ENCODE measurements around the gene LYRM4.

LYRM4 gene

GRCh38 chr6:5205035-5205507 lies 55.7 kb downstream of the LYRM4 start:
- no peak for DNase-seq (ENCODE audit: low spot score)

- no peak for DNase-seq (ENCODE audit: low spot score)
Observed at GRCh38 chr6:5204376-5204775, 56.4 kb downstream of the LYRM4 start.

GRCh38 chr6:5203546-5203945 lies 57.2 kb downstream of the LYRM4 start:
- DNase-seq (ENCODE audit: low spot score) = no peak

GRCh38 chr6:5202941-5203340 lies 57.8 kb downstream of the LYRM4 start:
- no peak for DNase-seq (ENCODE audit: low spot score)

DNA sequence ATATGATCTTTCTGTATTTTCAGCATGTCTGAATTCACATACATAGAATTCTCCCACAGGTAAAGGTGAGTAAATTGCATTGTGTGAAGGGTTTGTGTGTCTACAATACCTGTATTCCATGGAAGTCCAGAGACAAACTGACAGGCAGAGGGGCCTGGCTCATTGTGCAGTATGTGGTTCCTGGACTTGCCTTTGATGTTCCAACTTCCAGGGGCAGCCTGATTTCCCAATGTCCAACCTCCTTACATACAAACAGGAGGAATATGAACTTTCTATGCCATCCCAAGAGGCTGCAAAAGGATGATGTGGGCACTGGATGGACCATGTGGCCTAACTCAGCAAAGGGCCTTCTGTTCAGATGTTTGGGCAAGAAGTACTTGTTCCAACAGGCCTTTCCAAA lies 58.5 kb downstream of the LYRM4 start:
- no peak for DNase-seq (ENCODE audit: low spot score)

DNA sequence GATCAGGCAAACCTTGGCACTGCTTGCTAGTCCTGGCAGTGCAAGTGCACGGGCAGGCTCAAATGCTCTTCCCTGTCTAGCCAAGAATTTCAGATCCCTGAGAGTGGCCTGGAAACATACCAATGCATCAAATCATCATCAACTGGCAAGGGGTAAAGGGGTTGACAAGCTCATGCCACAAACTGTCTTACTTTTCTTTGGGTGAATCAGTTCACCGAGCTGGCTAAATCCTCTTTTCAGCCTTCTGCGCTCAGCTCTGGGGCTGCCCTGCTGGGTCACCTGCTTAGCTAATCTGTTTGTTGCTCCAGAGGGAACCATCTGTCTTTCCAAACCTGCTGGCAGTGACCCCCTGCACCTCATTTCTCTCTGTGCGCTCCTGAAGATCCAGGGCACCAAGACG lies 59.5 kb downstream of the LYRM4 start:
- DNase-seq (ENCODE audit: low spot score) = no peak

GRCh38 chr6:5199702-5200101 lies 61.0 kb downstream of the LYRM4 start:
- DNase-seq (ENCODE audit: low spot score) = no peak

DNA sequence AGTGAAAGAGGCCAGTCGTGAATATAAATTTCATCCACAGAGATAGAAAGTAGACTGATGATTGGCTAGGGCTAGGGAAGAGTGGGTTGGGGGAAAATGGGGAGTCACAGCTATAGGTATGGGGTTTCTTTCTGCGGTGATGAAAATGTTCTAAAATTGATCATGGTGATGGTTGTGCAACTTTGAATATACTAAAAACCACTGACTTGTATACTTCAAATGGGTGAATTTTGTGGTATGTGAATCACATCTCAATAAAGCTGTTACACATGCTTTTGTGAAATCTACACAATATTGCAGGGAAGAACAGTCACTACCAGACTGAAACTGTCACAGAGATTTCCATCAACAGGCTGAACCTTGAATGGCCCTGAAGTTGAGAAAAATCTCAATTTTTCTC lies 61.5 kb downstream of the LYRM4 start:
- DNase-seq (ENCODE audit: low spot score) = no peak

- DNase-seq (ENCODE audit: low spot score) = no peak
Observed at GRCh38 chr6:5197084-5197483, 63.7 kb downstream of the LYRM4 start.

DNA sequence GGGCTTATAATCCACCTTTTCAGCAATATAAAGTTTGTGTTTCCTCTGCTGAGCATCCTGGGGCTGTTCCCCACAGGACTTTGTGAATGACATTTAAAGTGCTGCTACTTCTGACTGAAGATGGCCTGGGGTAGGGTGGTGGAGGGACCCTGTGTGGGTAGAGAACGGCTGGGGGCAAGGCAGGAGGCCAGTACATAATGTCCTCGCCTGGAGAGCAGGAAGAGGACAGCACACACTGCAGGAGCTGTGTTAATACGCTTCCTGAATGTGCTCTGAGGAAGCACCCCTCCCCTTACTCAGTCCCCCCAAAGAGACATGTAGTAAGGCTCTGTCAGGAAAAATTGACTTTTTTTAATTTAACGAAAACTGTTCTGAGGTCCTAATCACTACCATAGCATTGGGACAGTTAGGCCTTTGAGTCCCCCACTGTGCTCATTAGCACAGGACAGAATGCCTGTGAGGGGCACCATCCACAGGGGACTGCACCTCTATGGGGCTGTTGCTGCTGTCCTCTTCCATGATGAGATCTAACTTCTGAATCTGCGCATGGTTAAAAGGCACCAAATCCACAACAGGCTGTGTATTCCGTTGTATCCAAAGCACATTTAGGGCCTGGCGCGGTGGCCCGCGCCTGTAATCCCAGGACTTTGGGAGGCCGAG lies 68.5 kb downstream of the LYRM4 start:
- no peak for DNase-seq (ENCODE audit: low spot score)

DNA sequence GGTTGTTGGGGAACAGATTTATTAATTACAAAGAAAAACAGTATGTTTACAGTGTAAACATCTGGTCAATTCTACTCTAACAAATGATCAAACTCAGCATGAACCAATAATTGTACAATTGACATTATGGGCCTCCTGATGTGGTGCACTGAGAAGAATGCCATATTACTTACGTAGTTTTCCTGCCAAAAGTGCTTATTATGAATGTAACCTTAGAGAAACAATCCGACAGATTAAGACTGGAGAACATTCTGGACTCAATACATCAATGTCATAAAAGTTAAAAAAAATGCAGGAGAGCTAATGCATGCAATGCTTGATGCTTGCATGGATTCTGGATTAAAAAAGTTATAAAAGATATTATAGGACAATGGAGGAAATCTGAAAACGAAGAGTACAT lies 69.0 kb downstream of the LYRM4 start:
- DNase-seq (ENCODE audit: low spot score) = no peak

GRCh38 chr6:5191222-5191621 lies 69.5 kb downstream of the LYRM4 start:
- DNase-seq (ENCODE audit: low spot score) = no peak

GRCh38 chr6:5190507-5190906 lies 70.2 kb downstream of the LYRM4 start:
- no peak for DNase-seq (ENCODE audit: low spot score)

DNA sequence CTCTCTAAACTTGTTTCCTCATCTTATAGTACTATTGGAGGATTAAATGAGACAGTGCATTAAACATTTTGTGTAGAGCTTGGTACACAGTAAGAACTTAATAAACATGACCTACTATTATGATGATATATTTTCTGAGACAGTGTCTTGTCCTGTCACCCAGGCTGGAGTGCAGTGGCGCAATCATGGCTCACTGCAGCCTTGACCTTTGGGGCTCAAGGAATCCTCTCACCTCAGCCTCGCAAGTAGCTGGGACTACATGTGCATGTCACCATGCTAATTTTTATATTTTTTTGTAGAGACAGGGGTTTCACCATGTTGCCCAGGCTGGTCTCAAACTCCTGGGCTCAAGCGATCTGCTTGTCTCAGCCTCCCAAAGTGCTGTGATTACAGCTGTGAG lies 72.1 kb downstream of the LYRM4 start:
- DNase-seq (ENCODE audit: low spot score) = no peak

GRCh38 chr6:5184878-5185277 lies 75.9 kb downstream of the LYRM4 start:
- DNase-seq (ENCODE audit: low spot score) = no peak

GRCh38 chr6:5184218-5184617 lies 76.5 kb downstream of the LYRM4 start:
- no peak for DNase-seq (ENCODE audit: low spot score)

- no peak for DNase-seq (ENCODE audit: low spot score)
Observed at GRCh38 chr6:5181510-5182317, 79.0 kb downstream of the LYRM4 start.

DNA sequence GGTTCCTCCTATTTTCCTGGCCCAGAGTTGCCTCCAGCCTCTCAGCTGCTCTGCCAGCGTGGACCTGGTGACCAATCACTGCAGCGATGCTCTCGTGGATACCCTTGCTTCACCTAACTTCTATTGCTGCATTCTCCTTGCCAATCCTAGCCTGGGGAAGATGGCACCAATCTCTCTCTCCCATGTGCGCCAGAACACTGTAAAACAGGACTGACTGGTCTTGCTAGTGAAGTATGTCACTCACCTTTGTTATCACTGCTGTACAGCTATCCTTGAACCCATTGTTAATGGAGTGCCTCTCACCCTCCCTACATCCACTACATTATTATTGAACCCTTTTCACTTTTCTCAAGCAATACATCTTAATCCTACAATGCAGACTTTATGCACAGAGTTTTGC lies 80.1 kb downstream of the LYRM4 start:
- DNase-seq (ENCODE audit: low spot score) = no peak

GRCh38 chr6:5179917-5180316 lies 80.8 kb downstream of the LYRM4 start:
- no peak for DNase-seq (ENCODE audit: low spot score)

- no peak for DNase-seq (ENCODE audit: low spot score)
Observed at GRCh38 chr6:5178806-5179205, 81.9 kb downstream of the LYRM4 start.

- no peak for DNase-seq (ENCODE audit: low spot score)
Observed at GRCh38 chr6:5175635-5176034, 85.1 kb downstream of the LYRM4 start.

GRCh38 chr6:5174756-5175549 lies 85.8 kb downstream of the LYRM4 start:
- no peak for DNase-seq (ENCODE audit: low spot score)

DNA sequence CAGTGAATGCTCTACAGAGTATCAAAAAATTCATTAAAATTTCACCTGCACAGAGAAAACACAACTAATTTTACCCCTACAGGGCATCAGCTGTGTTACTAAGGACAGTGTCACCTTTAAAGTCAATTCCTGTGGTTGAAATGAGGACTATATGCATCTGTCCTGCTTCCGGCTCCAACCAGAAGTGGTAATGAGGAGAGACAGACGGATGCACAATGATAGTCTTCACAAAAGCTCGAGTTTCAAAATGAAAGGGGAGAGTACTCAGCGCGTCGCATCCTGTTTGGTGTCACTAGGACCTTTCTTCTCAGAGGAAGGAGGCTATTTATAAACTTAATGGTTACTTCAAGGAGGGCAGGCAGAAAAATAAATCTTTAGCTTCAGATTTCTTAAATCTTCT lies 86.5 kb downstream of the LYRM4 start:
- DNase-seq (ENCODE audit: low spot score) = no peak
